Glutamatergic neuron (in vitro differentiated cells): ENCODE results near the gene WBP2. TPM values are rescaled to one million over a fixed set of nuclear protein-coding genes. Genes with fewer than 3 reads are reported as not detected.
A peak's percentile ranks its signal among the peaks of the same experiment; 100 is the strongest.

Source experiments
- DNase-seq: peaks from one replicate; pipeline ENCODE4 v3.0.0; 2022
- H3K27ac Mint-ChIP-seq: one replicate; pipeline ENCODE4 v1.8.0; 2020; ENCODE audit warnings: mild to moderate bottlenecking, mixed read lengths, inconsistent platforms; ENCODE audit not compliant: unreplicated experiment
- H3K27me3 Mint-ChIP-seq: one replicate; pipeline ENCODE4 v1.8.0; 2020; ENCODE audit warnings: mild to moderate bottlenecking, moderate library complexity, mixed read lengths, inconsistent platforms; ENCODE audit not compliant: unreplicated experiment
- H3K36me3 Mint-ChIP-seq: one replicate; pipeline ENCODE4 v1.8.0; 2020; ENCODE audit warnings: mild to moderate bottlenecking, mixed read lengths, inconsistent platforms; ENCODE audit not compliant: unreplicated experiment
- H3K4me1 Mint-ChIP-seq: one replicate; pipeline ENCODE4 v1.8.0; 2020; ENCODE audit warnings: mild to moderate bottlenecking, low read depth, mixed read lengths, inconsistent platforms; ENCODE audit not compliant: unreplicated experiment
- H3K4me3 Mint-ChIP-seq: one replicate; pipeline ENCODE4 v1.8.0; 2020; ENCODE audit warnings: mild to moderate bottlenecking, mixed read lengths, inconsistent platforms; ENCODE audit not compliant: unreplicated experiment
- H3K9me3 Mint-ChIP-seq: one replicate; pipeline ENCODE4 v1.8.0; 2020; ENCODE audit warnings: mild to moderate bottlenecking, moderate library complexity, mixed read lengths, inconsistent platforms; ENCODE audit not compliant: unreplicated experiment
- total RNA-seq: library from RNA; stranded (reverse); fragmentation: NEBNext Ultra II Directional; extraction: Animal tissue kit (Norgen Biotek cat#: 25700); gene quantifications from one replicate; pipeline ENCODE4 v1.2.1, GENCODE V29; 2021; ENCODE audit not compliant: unreplicated experiment
- TF ChIP-seq, protein P1 (sequence below): fragments of 200-600 bp; sonication (generic); IDR thresholded peaks from one replicate; pipeline ENCODE4 v1.5.0; 2021; ENCODE audit not compliant: partially characterized antibody, unreplicated experiment

The WBP2 gene
- total RNA-seq, 1 donor from 2014 or later: 111 TPM

- no peak overlapping the region for H3K27ac Mint-ChIP-seq
- no peak overlapping the region for H3K4me3 Mint-ChIP-seq
- peaks cover 11% of the 10 kb centered on the region for H3K27me3 Mint-ChIP-seq
- peaks cover 18% of the 10 kb centered on the region for H3K4me1 Mint-ChIP-seq
- no peaks in the 10 kb centered on the region for H3K36me3 Mint-ChIP-seq
- DNase-seq: no peak
- TF ChIP-seq, protein P1, sequence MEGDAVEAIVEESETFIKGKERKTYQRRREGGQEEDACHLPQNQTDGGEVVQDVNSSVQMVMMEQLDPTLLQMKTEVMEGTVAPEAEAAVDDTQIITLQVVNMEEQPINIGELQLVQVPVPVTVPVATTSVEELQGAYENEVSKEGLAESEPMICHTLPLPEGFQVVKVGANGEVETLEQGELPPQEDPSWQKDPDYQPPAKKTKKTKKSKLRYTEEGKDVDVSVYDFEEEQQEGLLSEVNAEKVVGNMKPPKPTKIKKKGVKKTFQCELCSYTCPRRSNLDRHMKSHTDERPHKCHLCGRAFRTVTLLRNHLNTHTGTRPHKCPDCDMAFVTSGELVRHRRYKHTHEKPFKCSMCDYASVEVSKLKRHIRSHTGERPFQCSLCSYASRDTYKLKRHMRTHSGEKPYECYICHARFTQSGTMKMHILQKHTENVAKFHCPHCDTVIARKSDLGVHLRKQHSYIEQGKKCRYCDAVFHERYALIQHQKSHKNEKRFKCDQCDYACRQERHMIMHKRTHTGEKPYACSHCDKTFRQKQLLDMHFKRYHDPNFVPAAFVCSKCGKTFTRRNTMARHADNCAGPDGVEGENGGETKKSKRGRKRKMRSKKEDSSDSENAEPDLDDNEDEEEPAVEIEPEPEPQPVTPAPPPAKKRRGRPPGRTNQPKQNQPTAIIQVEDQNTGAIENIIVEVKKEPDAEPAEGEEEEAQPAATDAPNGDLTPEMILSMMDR: no peak
- peaks cover 13% of the 10 kb centered on the region for H3K9me3 Mint-ChIP-seq
Measured at GRCh38 chr17:75829747-75830146, 25.4 kb downstream of the WBP2 start.

- H3K27me3 Mint-ChIP-seq: peaks cover 11% of the 10 kb centered on the region
Measured at GRCh38 chr17:75828741-75829140, 26.4 kb downstream of the WBP2 start.

GRCh38 chr17:75828076-75828400 is 27.1 kb downstream of the WBP2 start:
- Mint-ChIP-seq H3K36me3 (no peaks in the 10 kb centered on the region), H3K9me3 (peaks cover 8% of the 10 kb centered on the region), H3K4me3 (peak overlapping the region; percentile 25), H3K27ac (peak overlapping the region; percentile 93), H3K4me1 (peaks cover 20% of the 10 kb centered on the region), H3K27me3 (peaks cover 9% of the 10 kb centered on the region)
- DNase-seq: no peak
- TF ChIP-seq, protein P1: no peak

More at GRCh38 chr17:75828741-75829140, 26.4 kb downstream of the WBP2 start:
- H3K27ac Mint-ChIP-seq: no peak overlapping the region
- DNase-seq: no peak
- H3K36me3 Mint-ChIP-seq: no peaks in the 10 kb centered on the region
- TF ChIP-seq, protein P1: no peak
- peaks cover 13% of the 10 kb centered on the region for H3K9me3 Mint-ChIP-seq
- no peak overlapping the region for H3K4me3 Mint-ChIP-seq
- H3K4me1 Mint-ChIP-seq: peaks cover 20% of the 10 kb centered on the region

DNA sequence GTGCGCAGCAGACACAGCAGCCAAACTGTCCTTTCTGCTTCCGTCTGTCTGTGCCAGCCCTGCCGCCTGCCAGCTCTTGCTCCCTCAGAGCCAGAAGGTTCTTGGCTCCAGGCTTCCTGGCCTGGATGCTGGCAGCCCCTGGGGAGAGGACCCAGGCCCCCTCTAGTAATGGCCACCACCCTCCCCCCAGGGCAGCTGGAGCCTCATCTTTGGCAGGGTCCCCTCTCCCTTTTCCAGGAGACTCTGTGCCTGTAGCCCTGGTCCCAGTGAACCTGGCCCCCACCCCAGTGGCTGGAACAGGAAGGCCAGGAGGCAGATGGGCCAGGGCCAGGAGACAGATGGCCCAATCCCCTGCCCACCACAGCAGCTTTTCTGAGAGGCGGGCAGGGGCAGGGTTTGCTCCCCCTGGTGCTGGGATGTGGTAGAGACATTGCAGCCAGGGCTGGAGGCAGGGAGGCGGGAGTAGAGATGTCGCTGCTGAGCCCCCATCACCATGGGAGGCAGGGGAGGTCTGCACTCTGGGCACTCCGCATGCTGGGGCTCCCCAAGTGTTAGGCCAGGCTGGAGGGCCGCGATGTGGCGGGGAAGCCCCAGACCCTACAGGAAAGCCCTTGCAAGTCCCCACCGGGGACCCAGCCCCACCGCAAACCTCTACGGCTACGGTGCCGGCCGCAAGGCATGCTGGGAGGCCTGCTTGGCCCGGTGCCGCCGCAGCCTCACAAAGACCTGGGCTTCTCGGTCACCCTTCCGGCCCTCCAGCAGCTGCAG is 27.6 kb downstream of the WBP2 start:
- peak; percentile 91 for DNase-seq
- Mint-ChIP-seq H3K4me1 (peaks cover 20% of the 10 kb centered on the region), H3K9me3 (peaks cover 8% of the 10 kb centered on the region), H3K4me3 (peak overlapping the region; percentile 70), H3K27me3 (peaks cover 9% of the 10 kb centered on the region), H3K36me3 (no peaks in the 10 kb centered on the region), H3K27ac (peak overlapping the region; percentile 93)
- TF ChIP-seq, protein P1: peak; percentile 92

DNA sequence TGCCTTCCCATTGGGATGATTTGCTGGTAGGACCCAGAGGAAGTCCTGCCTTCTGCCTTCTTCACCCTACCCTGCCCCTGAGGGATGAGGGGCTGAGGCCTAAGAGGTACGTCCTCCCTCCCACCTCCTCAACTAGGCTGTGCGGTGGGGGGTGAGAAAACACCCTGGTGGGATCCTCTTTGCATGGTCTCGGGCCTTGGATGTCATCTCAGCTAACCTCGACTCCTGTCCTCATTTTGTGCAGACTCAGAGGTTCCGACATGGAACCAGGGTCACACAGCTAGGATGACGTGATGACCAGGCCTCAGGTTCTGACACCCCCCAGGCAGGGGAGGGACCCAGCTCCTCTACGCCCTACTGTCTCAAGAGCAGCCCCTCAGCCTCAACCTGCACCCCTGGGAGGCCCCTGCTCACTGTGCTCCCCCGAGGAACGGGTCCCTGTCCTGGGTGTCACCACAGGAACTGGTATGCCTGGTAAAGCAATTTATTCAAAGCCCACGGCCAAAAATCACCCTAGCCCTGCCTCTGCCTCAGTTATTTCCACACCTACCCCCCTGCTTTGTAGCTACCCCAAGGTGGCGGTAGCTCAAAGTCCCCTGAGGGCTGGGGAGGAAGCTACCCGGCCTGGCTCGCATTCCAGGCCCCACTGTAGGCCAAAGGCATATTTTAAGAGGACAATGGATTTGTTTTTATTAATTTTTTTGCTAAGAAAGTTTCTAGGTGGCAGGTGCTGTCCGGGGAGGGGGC is 28.4 kb downstream of the WBP2 start:
- TF ChIP-seq, protein P1: no peak
- H3K4me1 Mint-ChIP-seq: peaks cover 22% of the 10 kb centered on the region
- peak overlapping the region; percentile 70 for H3K4me3 Mint-ChIP-seq
- H3K27ac Mint-ChIP-seq: peak overlapping the region; percentile 93
- peak; percentile 13 for DNase-seq
- peaks cover 11% of the 10 kb centered on the region for H3K9me3 Mint-ChIP-seq
- no peaks in the 10 kb centered on the region for H3K36me3 Mint-ChIP-seq
- H3K27me3 Mint-ChIP-seq: peaks cover 9% of the 10 kb centered on the region
